K562 (cell line): ENCODE measurements around the gene C19orf67. TPM values are rescaled to one million over a fixed set of nuclear protein-coding genes. Genes with fewer than 3 reads are reported as not detected.

Experiments
- ATAC-seq: fragments of 200-7000 bp; cut with Tn5 transposase; 3 replicates; pipeline ENCODE4 v1.9.1; 2020; ENCODE audit warnings: moderate library complexity
- BruUV-seq: library from RNA; stranded (reverse); fragments of 400-500 nt; replicated peaks from 2 replicates; lab custom pipeline; 2021; lab: Mats Ljungman, UMichigan
- CTCF ChIA-PET: fragments of 300-600 bp; formaldehyde crosslinking; extraction: SDS; loops from one replicate; lab custom pipeline; 2021; ENCODE audit warnings: low intra/inter-chr PET ratio; lab: Yijun Ruan, JAX
- POLR2A ChIA-PET: fragments of 300-600, 350-650 bp; sonication (Branson Sonifier 250); formaldehyde crosslinking; extraction: SDS; loops from one replicate; lab custom pipeline; 2021; ENCODE audit warnings: antibody characterized with exemption, inconsistent platforms; lab: Yijun Ruan, JAX
- DNase-seq, 4 experiments: peaks; one replicate each; pipeline versions ENCODE4 v3.0.0 to v3.0.0-alpha.2; 2011 to 2018; ENCODE audit warnings: low spot score in 3 of 4, mixed read lengths in 3 of 4; ENCODE audit errors: extremely low read depth in 1 of 4
- FAIRE-seq: peaks from 2 replicates; lab custom pipeline; 2011; peaks lifted over from hg19 to GRCh38; lab: Jason Lieb, UNC
- H2AFZ ChIP-seq: 2 replicates; pipeline ENCODE4 v1.6.0; 2011; ENCODE audit warnings: low read depth, low read length, control low read depth, inconsistent platforms
- H3K27ac ChIP-seq: fragments of 200-600 bp; 3 replicates; pipeline ENCODE4 v1.8.0; 2011; ENCODE audit warnings: low read depth, mild to moderate bottlenecking, control low read depth, inconsistent platforms, low read length, moderate library complexity, mixed read lengths; ENCODE audit errors: extremely low read depth
- H3K27me3 ChIP-seq, 2 experiments: fragments of 300-600 bp in 1 of 2; 2 replicates in 1 of 2; 3 replicates in 1 of 2; pipeline versions ENCODE4 v1.6.0 to v1.8.0; 2011; ENCODE audit warnings: inconsistent platforms in 2 of 2, low read length in 2 of 2, mild to moderate bottlenecking in 1 of 2, mixed read lengths in 1 of 2, moderate library complexity in 1 of 2; ENCODE audit not compliant: control insufficient read depth in 2 of 2, insufficient read depth in 2 of 2
- H3K36me3 ChIP-seq: fragments of 300-600 bp; 3 replicates; pipeline ENCODE4 v1.8.0; 2011; ENCODE audit warnings: mild to moderate bottlenecking, low read length, inconsistent platforms; ENCODE audit not compliant: control insufficient read depth, insufficient read depth
- H3K4me1 ChIP-seq, 2 experiments: fragments of 200-600 bp in 1 of 2; replicated peaks in 1 of 2; 2 replicates in 1 of 2; 3 replicates in 1 of 2; pipeline versions ENCODE4 v1.5.1 to v1.8.0; 2011; ENCODE audit warnings: inconsistent platforms in 2 of 2, low read length in 2 of 2, mild to moderate bottlenecking in 1 of 2, mixed read lengths in 1 of 2, moderate library complexity in 1 of 2; ENCODE audit not compliant: control insufficient read depth in 2 of 2, insufficient read depth in 2 of 2
- H3K4me2 ChIP-seq: 2 replicates; pipeline ENCODE4 v1.6.1; 2011; ENCODE audit warnings: low read length, control low read depth, inconsistent platforms, mixed read lengths; ENCODE audit not compliant: insufficient read depth
- H3K4me3 ChIP-seq: fragments of 200-600 bp; sonication (generic), shearing (Covaris generic); 2 replicates; pipeline ENCODE4 v1.5.1; 2016; ENCODE audit warnings: control low read depth, inconsistent platforms
- H3K79me2 ChIP-seq: fragments of 200-600 bp; 3 replicates; pipeline ENCODE4 v1.8.0; 2011; ENCODE audit warnings: low read length, inconsistent platforms; ENCODE audit not compliant: control insufficient read depth, insufficient read depth
- H3K9ac ChIP-seq, 2 experiments: 2 replicates each; pipeline versions ENCODE4 v1.6.0 to v1.6.1; 2011; ENCODE audit warnings: low read depth in 2 of 2, low read length in 2 of 2, control low read depth in 1 of 2, inconsistent platforms in 1 of 2, mild to moderate bottlenecking in 1 of 2, mixed read lengths in 1 of 2; ENCODE audit not compliant: insufficient read depth in 1 of 2
- H3K9me1 ChIP-seq: one replicate; pipeline ENCODE4 v1.6.0; 2011; ENCODE audit warnings: inconsistent platforms, mild to moderate bottlenecking, low read length, moderate library complexity; ENCODE audit not compliant: control insufficient read depth, insufficient read depth
- H3K9me3 ChIP-seq: replicated peaks from 2 replicates; pipeline ENCODE4 v1.5.1; 2011; ENCODE audit warnings: low read depth, low read length, inconsistent platforms; ENCODE audit not compliant: control insufficient read depth, insufficient read depth
- H4K20me1 ChIP-seq: replicated peaks from 2 replicates; pipeline ENCODE4 v1.6.1; 2011; ENCODE audit warnings: low read length, inconsistent platforms, mixed read lengths; ENCODE audit not compliant: control insufficient read depth, insufficient read depth
- KHSRP ChIP-seq: fragments of 450-650 bp; IDR thresholded peaks from 2 replicates; pipeline ENCODE4 v1.6.1; 2017
- NEUROD1 ChIP-seq: fragments of 150-350 bp; IDR thresholded peaks from 2 replicates; pipeline ENCODE4 v1.6.1; 2014; ENCODE audit warnings: borderline replicate concordance, low read length, low read depth; ENCODE audit not compliant: partially characterized antibody
- POLR2AphosphoS5 ChIP-seq: IDR thresholded peaks from 2 replicates; pipeline ENCODE4 v1.6.1; 2011; ENCODE audit warnings: mild to moderate bottlenecking, low read depth, low read length, moderate library complexity; ENCODE audit not compliant: control insufficient read depth, insufficient read depth
- POLR2H ChIP-seq: IDR thresholded peaks from 2 replicates; pipeline ENCODE4 v1.6.1; 2016; ENCODE audit warnings: missing genetic modification characterization, low read depth, mild to moderate bottlenecking, control low read depth, missing compliant biosample characterization, moderate library complexity
- TAF1 ChIP-seq: IDR thresholded peaks from 2 replicates; pipeline ENCODE4 v1.6.1; 2011; ENCODE audit warnings: mild to moderate bottlenecking, low read length, moderate library complexity; ENCODE audit not compliant: insufficient read depth, control insufficient read depth, severe bottlenecking; ENCODE audit errors: extremely low read depth
- ZNF165 ChIP-seq: fragments of 250-450 bp; sonication (Bioruptor Pico); IDR thresholded peaks from 2 replicates; pipeline ENCODE4 v1.4.0; 2020; ENCODE audit warnings: borderline replicate concordance
- ZNF778 ChIP-seq: fragments of 450-650 bp; formaldehyde crosslinking; IDR thresholded peaks from 2 replicates; pipeline ENCODE4 v1.4.0; 2020; ENCODE audit warnings: mild to moderate bottlenecking, moderate library complexity
- WGBS: fragments of 100-300 bp; shearing (Covaris generic); methylation state at CpG from one replicate; pipeline ENCODE4 v1.1.6; 2016; ENCODE audit warnings: low coverage, mixed read lengths; ENCODE audit not compliant: insufficient coverage; ENCODE audit errors: missing lambda C conversion rate; 5-methylcytosine and 5-hydroxymethylcytosine counted together
- in situ Hi-C: fragments of 300-500 bp; cut with MboI; formaldehyde crosslinking; loops from 4 replicates; pipeline ENCODE4 v1.15.0; 2018; ENCODE audit warnings: inconsistent platforms, mixed read lengths
- intact Hi-C: fragments of 100-400 bp; cut with micrococcal nuclease; formaldehyde crosslinking; loops from 2 replicates; pipeline ENCODE4 v1.14.2; 2022
- polyA plus RNA-seq, 8 experiments: library from polyadenylated mRNA; depleted of rRNA in 4 of 8; stranded (reverse) in 5 of 8; unstranded in 3 of 8; fragments of >200 nt; fragmentation: Nextera tagmentation in 2 of 8; fragmentation: Illumina TruSeq in 1 of 8; extraction: Ambion mirVana in 2 of 8; extraction: Trizol in 1 of 8; gene quantifications; 2 replicates each; pipeline versions ENCODE4 v1.2.1 to v1.2.3, GENCODE V29; 2011 to 2014; ENCODE audit warnings: inconsistent platforms in 1 of 8, missing spikeins in 1 of 8
- total RNA-seq, 7 experiments: library from RNA; depleted of rRNA in 6 of 7; stranded (reverse); fragments of >200 nt in 6 of 7; fragmentation: Illumina TruSeq in 2 of 7; extraction: Trizol in 2 of 7; gene quantifications; 2 replicates each; pipeline versions ENCODE4 v1.2.1 to v1.2.3, GENCODE V29; 2011 to 2021; ENCODE audit warnings: low replicate concordance in 1 of 7
- TF ChIP-seq, protein P1 (sequence below), 2 experiments: IDR thresholded peaks in 1 of 2; conservative IDR thresholded peaks in 1 of 2; 2 replicates each; pipeline ENCODE4 v1.6.1; 2016; ENCODE audit warnings: low read depth in 2 of 2, mild to moderate bottlenecking in 1 of 2, missing compliant biosample characterization in 1 of 2, missing genetic modification characterization in 1 of 2, moderate library complexity in 1 of 2
- TF ChIP-seq, protein P2 (sequence below): fragments of 200-800 bp; sonication (Bioruptor generic); IDR thresholded peaks from 2 replicates; pipeline ENCODE4 v1.6.1; 2017; ENCODE audit warnings: missing genetic modification characterization, missing compliant biosample characterization
- TF ChIP-seq, protein P3 (sequence below), 2 experiments: fragments of 200-800 bp in 1 of 2; sonication (Bioruptor generic) in 1 of 2; sonication (generic) in 1 of 2; formaldehyde crosslinking in 1 of 2; IDR thresholded peaks in 1 of 2; conservative IDR thresholded peaks in 1 of 2; 2 replicates each; pipeline versions ENCODE4 v1.5.0 to v1.6.1; 2016 to 2020; ENCODE audit warnings: missing compliant biosample characterization in 1 of 2, missing genetic modification characterization in 1 of 2, missing genetic modification reagents in 1 of 2

C19orf67 gene
- total and polyA plus RNA-seq, 9 of the 15 experiments (the other 6 are each of a cell fraction or from before 2014, with no cell fraction given), result 0.29 to 1.8 (median 0.51) TPM; not detected in 3

DNA sequence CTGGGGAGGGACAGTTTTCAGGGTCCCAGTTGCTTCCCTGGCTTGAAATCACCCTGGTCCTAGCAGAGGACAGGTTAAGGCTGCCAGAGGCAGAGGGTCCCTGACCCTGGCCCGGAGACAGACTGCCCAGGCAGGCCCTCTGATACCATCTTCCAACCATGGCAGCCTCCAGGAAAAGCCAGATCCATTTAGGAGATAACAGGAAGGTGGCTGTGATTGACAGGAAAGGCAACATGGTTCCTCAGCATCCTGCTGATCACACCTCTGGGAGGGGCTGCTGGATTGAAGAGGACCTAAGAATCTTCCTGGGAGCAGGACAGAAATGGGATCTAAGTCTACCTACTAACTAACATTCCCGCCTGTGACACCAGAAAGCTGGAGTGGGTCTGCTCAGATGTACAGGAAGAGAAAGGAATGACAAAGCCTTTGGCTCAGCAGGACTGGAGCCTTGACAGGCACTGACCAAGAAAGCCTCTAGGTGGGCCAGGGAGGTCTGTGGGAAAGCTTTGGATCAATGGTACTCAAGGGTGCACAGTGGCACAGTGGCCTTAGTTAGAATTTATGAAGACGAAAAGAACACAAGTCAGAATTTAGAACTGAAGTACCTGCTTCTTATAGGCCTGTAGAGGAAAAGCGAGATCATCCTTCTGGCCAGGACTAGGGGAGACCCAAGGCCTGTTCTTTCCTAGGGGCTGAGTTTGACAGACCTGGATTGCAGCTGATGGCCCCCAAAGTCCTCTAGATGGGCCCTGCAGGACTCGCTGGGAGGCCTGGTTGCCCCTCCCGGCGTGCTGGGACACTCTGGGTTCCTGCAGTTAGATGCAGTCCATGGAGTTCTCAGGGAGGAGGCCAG lies 34.3 kb upstream of the C19orf67 start (continued):
- TF ChIP-seq, protein P1, sequence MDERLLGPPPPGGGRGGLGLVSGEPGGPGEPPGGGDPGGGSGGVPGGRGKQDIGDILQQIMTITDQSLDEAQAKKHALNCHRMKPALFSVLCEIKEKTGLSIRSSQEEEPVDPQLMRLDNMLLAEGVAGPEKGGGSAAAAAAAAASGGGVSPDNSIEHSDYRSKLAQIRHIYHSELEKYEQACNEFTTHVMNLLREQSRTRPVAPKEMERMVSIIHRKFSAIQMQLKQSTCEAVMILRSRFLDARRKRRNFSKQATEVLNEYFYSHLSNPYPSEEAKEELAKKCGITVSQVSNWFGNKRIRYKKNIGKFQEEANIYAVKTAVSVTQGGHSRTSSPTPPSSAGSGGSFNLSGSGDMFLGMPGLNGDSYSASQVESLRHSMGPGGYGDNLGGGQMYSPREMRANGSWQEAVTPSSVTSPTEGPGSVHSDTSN (CRISPR knock-in tag; IDR thresholded peaks at IDR 0.05; ENCODE audit: low read depth), result no peak
- TF ChIP-seq, protein P1 (tag; conservative IDR thresholded peaks at IDR 0.05; ENCODE audit: low read depth), result 0 out of 2 replicates have a peak, but pooled peaks have one; percentile 29
- no peak for TF ChIP-seq POLR2H

DNA sequence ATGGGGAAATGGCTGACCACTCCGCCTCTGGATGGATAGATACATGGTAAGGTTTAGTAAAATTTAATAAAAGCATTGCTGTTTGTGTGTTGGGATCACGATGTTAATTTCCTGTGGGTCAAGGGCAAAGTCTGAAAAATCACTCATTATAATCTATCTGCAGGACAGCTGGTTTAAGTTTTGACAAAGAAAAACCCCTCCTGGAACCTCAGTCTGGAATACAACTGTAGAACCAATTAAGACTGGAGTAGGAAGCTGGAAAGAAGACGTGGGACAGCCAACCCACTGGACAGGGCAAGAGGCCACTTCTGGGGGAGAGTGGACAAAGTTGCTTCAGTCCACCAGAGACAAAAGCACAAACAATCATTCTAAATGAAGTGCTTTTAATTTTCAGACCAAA lies 33.6 kb upstream of the C19orf67 start:
- H2AFZ ChIP-seq, result no peak overlapping the region
- intact Hi-C loops (no loop called here), in situ Hi-C loops (no loop called here)
- peaks cover 27% of the 10 kb centered on the region; the same call in 2 of the 3 replicates for H3K36me3 ChIP-seq
- no peak for ATAC-seq
- FAIRE-seq, result peak; percentile 52
- no peaks in the 10 kb centered on the region for H4K20me1 ChIP-seq
- no peak overlapping the region for H3K4me3 ChIP-seq
- peak overlapping the region; percentile 91 for H3K4me2 ChIP-seq
- no peaks in the 10 kb centered on the region for H3K27me3 ChIP-seq
- peaks cover 18% of the 10 kb centered on the region for H3K79me2 ChIP-seq
- peaks cover 4% of the 10 kb centered on the region for H3K9me1 ChIP-seq
- peak overlapping the region; percentile 84 to 92; a peak in 3 of 4 replicates for H3K9ac ChIP-seq
- TF ChIP-seq ZNF165 (no peak), KHSRP (no peak), NEUROD1 (no peak), ZNF778 (CRISPR knock-in tag) (no peak), TAF1 (no peak), POLR2AphosphoS5 (no peak)
- TF ChIP-seq, protein P2, sequence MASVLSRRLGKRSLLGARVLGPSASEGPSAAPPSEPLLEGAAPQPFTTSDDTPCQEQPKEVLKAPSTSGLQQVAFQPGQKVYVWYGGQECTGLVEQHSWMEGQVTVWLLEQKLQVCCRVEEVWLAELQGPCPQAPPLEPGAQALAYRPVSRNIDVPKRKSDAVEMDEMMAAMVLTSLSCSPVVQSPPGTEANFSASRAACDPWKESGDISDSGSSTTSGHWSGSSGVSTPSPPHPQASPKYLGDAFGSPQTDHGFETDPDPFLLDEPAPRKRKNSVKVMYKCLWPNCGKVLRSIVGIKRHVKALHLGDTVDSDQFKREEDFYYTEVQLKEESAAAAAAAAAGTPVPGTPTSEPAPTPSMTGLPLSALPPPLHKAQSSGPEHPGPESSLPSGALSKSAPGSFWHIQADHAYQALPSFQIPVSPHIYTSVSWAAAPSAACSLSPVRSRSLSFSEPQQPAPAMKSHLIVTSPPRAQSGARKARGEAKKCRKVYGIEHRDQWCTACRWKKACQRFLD (CRISPR knock-in tag), result no peak
- TF ChIP-seq, protein P3, sequence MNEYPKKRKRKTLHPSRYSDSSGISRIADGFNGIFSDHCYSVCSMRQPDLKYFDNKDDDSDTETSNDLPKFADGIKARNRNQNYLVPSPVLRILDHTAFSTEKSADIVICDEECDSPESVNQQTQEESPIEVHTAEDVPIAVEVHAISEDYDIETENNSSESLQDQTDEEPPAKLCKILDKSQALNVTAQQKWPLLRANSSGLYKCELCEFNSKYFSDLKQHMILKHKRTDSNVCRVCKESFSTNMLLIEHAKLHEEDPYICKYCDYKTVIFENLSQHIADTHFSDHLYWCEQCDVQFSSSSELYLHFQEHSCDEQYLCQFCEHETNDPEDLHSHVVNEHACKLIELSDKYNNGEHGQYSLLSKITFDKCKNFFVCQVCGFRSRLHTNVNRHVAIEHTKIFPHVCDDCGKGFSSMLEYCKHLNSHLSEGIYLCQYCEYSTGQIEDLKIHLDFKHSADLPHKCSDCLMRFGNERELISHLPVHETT (CRISPR knock-in tag; conservative IDR thresholded peaks at IDR 0.05 in 1 of 2, IDR thresholded peaks at IDR 0.05 in 1 of 2), result no peak
- H3K4me1 ChIP-seq, result peaks cover 38 to 43% of the 10 kb centered on the region in 2 experiments; a peak in 4 of 5 replicates
- no TSS peak for BruUV-seq
- ChIA-PET CTCF (interaction anchor here (1.2 kb wide), 1 partner anchor 239 kb away, joined by 3 read pairs; no protein-coding TSS in a partner anchor), POLR2A (interaction anchor here (0.5 to 0.7 kb wide), 3 partner anchors 17 to 77 kb away, joined by 3 to 5 read pairs (median 3); no protein-coding TSS in a partner anchor)
- peak overlapping the region; percentile 89 for H3K27ac ChIP-seq
- no peaks in the 10 kb centered on the region for H3K9me3 ChIP-seq
- 57% methylated on average over 3 of the region's 3 CpGs for WGBS
- no peak for DNase-seq
